ENCODE data around the gene FRAS1.

GRCh38 chr4:78496021-78496643 lies 439.0 kb downstream of the FRAS1 start:
- TF ChIP-seq EP300 (IDR thresholded peaks at IDR 0.05) (no peak), SREBF2 (IDR thresholded peaks at IDR 0.05) (no peak), RFX5 (IDR thresholded peaks at IDR 0.05) (no peak), JUNB (IDR thresholded peaks at IDR 0.05) (no peak), KDM1A (IDR thresholded peaks at IDR 0.05; ENCODE audit: low read depth) (no peak)
- TF ChIP-seq, protein P1, sequence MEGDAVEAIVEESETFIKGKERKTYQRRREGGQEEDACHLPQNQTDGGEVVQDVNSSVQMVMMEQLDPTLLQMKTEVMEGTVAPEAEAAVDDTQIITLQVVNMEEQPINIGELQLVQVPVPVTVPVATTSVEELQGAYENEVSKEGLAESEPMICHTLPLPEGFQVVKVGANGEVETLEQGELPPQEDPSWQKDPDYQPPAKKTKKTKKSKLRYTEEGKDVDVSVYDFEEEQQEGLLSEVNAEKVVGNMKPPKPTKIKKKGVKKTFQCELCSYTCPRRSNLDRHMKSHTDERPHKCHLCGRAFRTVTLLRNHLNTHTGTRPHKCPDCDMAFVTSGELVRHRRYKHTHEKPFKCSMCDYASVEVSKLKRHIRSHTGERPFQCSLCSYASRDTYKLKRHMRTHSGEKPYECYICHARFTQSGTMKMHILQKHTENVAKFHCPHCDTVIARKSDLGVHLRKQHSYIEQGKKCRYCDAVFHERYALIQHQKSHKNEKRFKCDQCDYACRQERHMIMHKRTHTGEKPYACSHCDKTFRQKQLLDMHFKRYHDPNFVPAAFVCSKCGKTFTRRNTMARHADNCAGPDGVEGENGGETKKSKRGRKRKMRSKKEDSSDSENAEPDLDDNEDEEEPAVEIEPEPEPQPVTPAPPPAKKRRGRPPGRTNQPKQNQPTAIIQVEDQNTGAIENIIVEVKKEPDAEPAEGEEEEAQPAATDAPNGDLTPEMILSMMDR (IDR thresholded peaks at IDR 0.05) = no peak
